Tibial artery (tissue), 4 donors: ENCODE data around the gene RBBP5.

ENCODE experiments used
- DNase-seq, 2 donors: peaks; one replicate each; pipeline ENCODE4 v3.0.0-alpha.2; 2019
- H3K27ac ChIP-seq, 2 donors: fragments of 200-600 bp; sonication (generic) in 1 of 2; 1 replicate in 1 of 2; 2 replicates in 1 of 2; pipeline ENCODE4 v1.5.1; 2018 to 2019; ENCODE audit warnings: mild to moderate bottlenecking in 1 of 2
- H3K27me3 ChIP-seq, 2 donors: fragments of 200-600 bp; sonication (generic) in 1 of 2; one replicate each; pipeline versions ENCODE4 v1.5.1 to v1.6.0; 2016 to 2019
- H3K36me3 ChIP-seq, 3 donors: fragments of 200-600 bp; sonication (generic) in 2 of 3; one replicate each; pipeline ENCODE4 v1.5.1; 2016 to 2019; ENCODE audit warnings: mild to moderate bottlenecking in 2 of 3
- H3K4me1 ChIP-seq, 4 donors: fragments of 200-600 bp; sonication (generic) in 2 of 4; 1 replicate in 3 of 4; 2 replicates in 1 of 4; pipeline ENCODE4 v1.5.1; 2016 to 2019
- H3K4me3 ChIP-seq, 2 donors: fragments of 200-600 bp; sonication (generic) in 1 of 2; 1 replicate in 1 of 2; 2 replicates in 1 of 2; pipeline ENCODE4 v1.5.1; 2018 to 2019; ENCODE audit warnings: mild to moderate bottlenecking in 2 of 2
- H3K9me3 ChIP-seq, 3 donors: fragments of 200-600 bp; sonication (generic) in 1 of 3; one replicate each; pipeline ENCODE4 v1.5.1; 2016 to 2019
- CTCF ChIP-seq, 2 experiments: fragments of 200-600 bp in 1 of 2; fragments of 450-650 bp in 1 of 2; IDR thresholded peaks; one replicate each; pipeline ENCODE4 v1.5.1; 2017 to 2019; ENCODE audit warnings: antibody characterized with exemption in 2 of 2, mild to moderate bottlenecking in 1 of 2, moderate library complexity in 1 of 2
- intact Hi-C: fragments of 100-400 bp; cut with DNase I; formaldehyde crosslinking; loops from one replicate; pipeline ENCODE4 v1.15.0; 2023; ENCODE audit warnings: low total_unique reads

Gene RBBP5

GRCh38 chr1:205052690-205053089 is 69.1 kb downstream of the RBBP5 start:
- Histone ChIP-seq H3K9me3 (no peaks in the 10 kb centered on the region), H3K36me3 (no peaks in the 10 kb centered on the region), H3K4me1 (no peaks in the 10 kb centered on the region), H3K27ac (no peak overlapping the region), H3K27me3 (peaks cover 0 to 43% of the 10 kb centered on the region in 2 donors), H3K4me3 (no peak overlapping the region)
- intact Hi-C loops = no loop called here
- DNase-seq = no peak
- TF ChIP-seq CTCF (IDR thresholded peaks at IDR 0.05) = no peak

GRCh38 chr1:205049479-205049878 is 72.3 kb downstream of the RBBP5 start:
- intact Hi-C loops = no loop called here
- TF ChIP-seq CTCF (IDR thresholded peaks at IDR 0.05) = no peak
- peaks cover 0 to 74% of the 10 kb centered on the region in 2 donors for H3K27me3 ChIP-seq
- no peak overlapping the region for H3K4me3 ChIP-seq
- H3K4me1 ChIP-seq = no peaks in the 10 kb centered on the region
- no peaks in the 10 kb centered on the region for H3K36me3 ChIP-seq
- no peak for DNase-seq
- no peaks in the 10 kb centered on the region for H3K9me3 ChIP-seq
- H3K27ac ChIP-seq = no peak overlapping the region

- no peak for DNase-seq
- Histone ChIP-seq H3K27me3 (peaks cover 0 to 76% of the 10 kb centered on the region in 2 donors), H3K4me3 (no peak overlapping the region), H3K9me3 (no peaks in the 10 kb centered on the region), H3K36me3 (no peaks in the 10 kb centered on the region), H3K4me1 (peaks cover 0 to 5% (median 2%) of the 10 kb centered on the region in 4 donors), H3K27ac (no peak overlapping the region)
- intact Hi-C loops = no loop called here
- TF ChIP-seq CTCF (IDR thresholded peaks at IDR 0.05) = no peak
Measured at GRCh38 chr1:205048382-205048781, 73.4 kb downstream of the RBBP5 start.

- intact Hi-C loops = no loop called here
- H3K27me3 ChIP-seq = peaks cover 0 to 80% of the 10 kb centered on the region in 2 donors
Measured at GRCh38 chr1:205047764-205048231, 74.0 kb downstream of the RBBP5 start.

GRCh38 chr1:205046870-205047269 is 74.9 kb downstream of the RBBP5 start:
- no peak for TF ChIP-seq CTCF (IDR thresholded peaks at IDR 0.05)
- Histone ChIP-seq H3K9me3 (no peaks in the 10 kb centered on the region), H3K27me3 (peaks cover 0 to 84% of the 10 kb centered on the region in 2 donors), H3K36me3 (no peaks in the 10 kb centered on the region), H3K4me3 (no peak overlapping the region), H3K27ac (no peak overlapping the region), H3K4me1 (peaks cover 0 to 13% (median 9%) of the 10 kb centered on the region in 4 donors)
- DNase-seq = no peak
- intact Hi-C loops = no loop called here

More at GRCh38 chr1:205047764-205048231, 74.0 kb downstream of the RBBP5 start:
- Histone ChIP-seq H3K9me3 (no peaks in the 10 kb centered on the region), H3K4me3 (no peak overlapping the region), H3K36me3 (no peaks in the 10 kb centered on the region), H3K4me1 (peaks cover 0 to 10% (median 7%) of the 10 kb centered on the region in 4 donors), H3K27ac (no peak overlapping the region)
- TF ChIP-seq CTCF (IDR thresholded peaks at IDR 0.05) = no peak
- no peak for DNase-seq

- H3K4me1 ChIP-seq = peaks cover 0 to 13% (median 9%) of the 10 kb centered on the region in 4 donors
- intact Hi-C loops = no loop called here
- H3K27ac ChIP-seq = no peak overlapping the region
- H3K27me3 ChIP-seq = peaks cover 0 to 80% of the 10 kb centered on the region in 2 donors
- no peaks in the 10 kb centered on the region for H3K9me3 ChIP-seq
- no peak for DNase-seq
- H3K4me3 ChIP-seq = no peak overlapping the region
- no peak for TF ChIP-seq CTCF (IDR thresholded peaks at IDR 0.05)
- H3K36me3 ChIP-seq = no peaks in the 10 kb centered on the region
Measured at GRCh38 chr1:205045146-205045545, 76.6 kb downstream of the RBBP5 start.
